ENCODE results near the gene ACIN1. TPM values are rescaled to one million over a fixed set of nuclear protein-coding genes. Genes with fewer than 3 reads are reported as not detected.

The ACIN1 gene
- total and polyA plus RNA-seq, 2 of the 13 experiments (the other 11 are each of a cell fraction or from before 2014, with no cell fraction given), result 165 to 183 TPM

GRCh38 chr14:23053426-23053825 lies 41.5 kb downstream of the ACIN1 start (continued):
- TF ChIP-seq TRAFD1 (CRISPR knock-in tag; IDR thresholded peaks at IDR 0.05; ENCODE audit: borderline replicate concordance) (no peak), POGZ (CRISPR knock-in tag; IDR thresholded peaks at IDR 0.05) (no peak), ZNF17 (CRISPR knock-in tag; IDR thresholded peaks at IDR 0.05) (no peak), MTF2 (CRISPR knock-in tag; IDR thresholded peaks at IDR 0.05; ENCODE audit: borderline replicate concordance) (no peak), ZNF333 (CRISPR knock-in tag; IDR thresholded peaks at IDR 0.05; ENCODE audit: borderline replicate concordance) (peak; percentile 37; the same call in 1 of the 2 replicates), AGO1 (IDR thresholded peaks at IDR 0.05; ENCODE audit: low read depth, low read length, poor library complexity, severe bottlenecking) (no peak), CEBPB (IDR thresholded peaks at IDR 0.05; ENCODE audit: borderline replicate concordance, low read depth, low read length) (no peak), ZNF782 (CRISPR knock-in tag; IDR thresholded peaks at IDR 0.05; ENCODE audit: borderline replicate concordance) (no peak), CENPT (CRISPR knock-in tag; IDR thresholded peaks at IDR 0.05; ENCODE audit: low read depth) (0 out of 2 replicates have a peak, but pooled peaks have one; percentile 37), ATF7 (IDR thresholded peaks at IDR 0.05) (no peak), ATF7 (CRISPR knock-in tag; IDR thresholded peaks at IDR 0.05) (no peak), KLF9 (CRISPR knock-in tag; IDR thresholded peaks at IDR 0.05; ENCODE audit: low read depth) (no peak), FOXJ3 (CRISPR knock-in tag; IDR thresholded peaks at IDR 0.05; ENCODE audit: borderline replicate concordance) (no peak)
- TF ChIP-seq, protein P1, sequence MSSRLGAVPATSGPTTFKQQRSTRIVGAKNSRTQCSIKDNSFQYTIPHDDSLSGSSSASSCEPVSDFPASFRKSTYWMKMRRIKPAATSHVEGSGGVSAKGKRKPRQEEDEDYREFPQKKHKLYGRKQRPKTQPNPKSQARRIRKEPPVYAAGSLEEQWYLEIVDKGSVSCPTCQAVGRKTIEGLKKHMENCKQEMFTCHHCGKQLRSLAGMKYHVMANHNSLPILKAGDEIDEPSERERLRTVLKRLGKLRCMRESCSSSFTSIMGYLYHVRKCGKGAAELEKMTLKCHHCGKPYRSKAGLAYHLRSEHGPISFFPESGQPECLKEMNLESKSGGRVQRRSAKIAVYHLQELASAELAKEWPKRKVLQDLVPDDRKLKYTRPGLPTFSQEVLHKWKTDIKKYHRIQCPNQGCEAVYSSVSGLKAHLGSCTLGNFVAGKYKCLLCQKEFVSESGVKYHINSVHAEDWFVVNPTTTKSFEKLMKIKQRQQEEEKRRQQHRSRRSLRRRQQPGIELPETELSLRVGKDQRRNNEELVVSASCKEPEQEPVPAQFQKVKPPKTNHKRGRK (CRISPR knock-in tag; IDR thresholded peaks at IDR 0.05), result no peak
- TF ChIP-seq, protein P2, sequence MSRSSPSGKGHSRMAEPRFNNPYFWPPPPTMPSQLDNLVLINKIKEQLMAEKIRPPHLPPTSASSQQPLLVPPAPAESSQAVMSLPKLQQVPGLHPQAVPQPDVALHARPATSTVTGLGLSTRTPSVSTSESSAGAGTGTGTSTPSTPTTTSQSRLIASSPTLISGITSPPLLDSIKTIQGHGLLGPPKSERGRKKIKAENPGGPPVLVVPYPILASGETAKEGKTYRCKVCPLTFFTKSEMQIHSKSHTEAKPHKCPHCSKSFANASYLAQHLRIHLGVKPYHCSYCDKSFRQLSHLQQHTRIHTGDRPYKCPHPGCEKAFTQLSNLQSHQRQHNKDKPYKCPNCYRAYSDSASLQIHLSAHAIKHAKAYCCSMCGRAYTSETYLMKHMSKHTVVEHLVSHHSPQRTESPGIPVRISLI (CRISPR knock-in tag; IDR thresholded peaks at IDR 0.05; ENCODE audit: borderline replicate concordance), result no peak
- TF ChIP-seq, protein P3, sequence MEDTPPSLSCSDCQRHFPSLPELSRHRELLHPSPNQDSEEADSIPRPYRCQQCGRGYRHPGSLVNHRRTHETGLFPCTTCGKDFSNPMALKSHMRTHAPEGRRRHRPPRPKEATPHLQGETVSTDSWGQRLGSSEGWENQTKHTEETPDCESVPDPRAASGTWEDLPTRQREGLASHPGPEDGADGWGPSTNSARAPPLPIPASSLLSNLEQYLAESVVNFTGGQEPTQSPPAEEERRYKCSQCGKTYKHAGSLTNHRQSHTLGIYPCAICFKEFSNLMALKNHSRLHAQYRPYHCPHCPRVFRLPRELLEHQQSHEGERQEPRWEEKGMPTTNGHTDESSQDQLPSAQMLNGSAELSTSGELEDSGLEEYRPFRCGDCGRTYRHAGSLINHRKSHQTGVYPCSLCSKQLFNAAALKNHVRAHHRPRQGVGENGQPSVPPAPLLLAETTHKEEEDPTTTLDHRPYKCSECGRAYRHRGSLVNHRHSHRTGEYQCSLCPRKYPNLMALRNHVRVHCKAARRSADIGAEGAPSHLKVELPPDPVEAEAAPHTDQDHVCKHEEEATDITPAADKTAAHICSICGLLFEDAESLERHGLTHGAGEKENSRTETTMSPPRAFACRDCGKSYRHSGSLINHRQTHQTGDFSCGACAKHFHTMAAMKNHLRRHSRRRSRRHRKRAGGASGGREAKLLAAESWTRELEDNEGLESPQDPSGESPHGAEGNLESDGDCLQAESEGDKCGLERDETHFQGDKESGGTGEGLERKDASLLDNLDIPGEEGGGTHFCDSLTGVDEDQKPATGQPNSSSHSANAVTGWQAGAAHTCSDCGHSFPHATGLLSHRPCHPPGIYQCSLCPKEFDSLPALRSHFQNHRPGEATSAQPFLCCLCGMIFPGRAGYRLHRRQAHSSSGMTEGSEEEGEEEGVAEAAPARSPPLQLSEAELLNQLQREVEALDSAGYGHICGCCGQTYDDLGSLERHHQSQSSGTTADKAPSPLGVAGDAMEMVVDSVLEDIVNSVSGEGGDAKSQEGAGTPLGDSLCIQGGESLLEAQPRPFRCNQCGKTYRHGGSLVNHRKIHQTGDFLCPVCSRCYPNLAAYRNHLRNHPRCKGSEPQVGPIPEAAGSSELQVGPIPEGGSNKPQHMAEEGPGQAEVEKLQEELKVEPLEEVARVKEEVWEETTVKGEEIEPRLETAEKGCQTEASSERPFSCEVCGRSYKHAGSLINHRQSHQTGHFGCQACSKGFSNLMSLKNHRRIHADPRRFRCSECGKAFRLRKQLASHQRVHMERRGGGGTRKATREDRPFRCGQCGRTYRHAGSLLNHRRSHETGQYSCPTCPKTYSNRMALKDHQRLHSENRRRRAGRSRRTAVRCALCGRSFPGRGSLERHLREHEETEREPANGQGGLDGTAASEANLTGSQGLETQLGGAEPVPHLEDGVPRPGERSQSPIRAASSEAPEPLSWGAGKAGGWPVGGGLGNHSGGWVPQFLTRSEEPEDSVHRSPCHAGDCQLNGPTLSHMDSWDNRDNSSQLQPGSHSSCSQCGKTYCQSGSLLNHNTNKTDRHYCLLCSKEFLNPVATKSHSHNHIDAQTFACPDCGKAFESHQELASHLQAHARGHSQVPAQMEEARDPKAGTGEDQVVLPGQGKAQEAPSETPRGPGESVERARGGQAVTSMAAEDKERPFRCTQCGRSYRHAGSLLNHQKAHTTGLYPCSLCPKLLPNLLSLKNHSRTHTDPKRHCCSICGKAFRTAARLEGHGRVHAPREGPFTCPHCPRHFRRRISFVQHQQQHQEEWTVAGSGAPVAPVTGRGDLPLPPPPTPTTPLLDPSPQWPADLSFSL (CRISPR knock-in tag; IDR thresholded peaks at IDR 0.05), result 0 out of 2 replicates have a peak, but pooled peaks have one; percentile 24

Measured in HepG2 (cell line).